Fibroblast of mammary gland (primary cell): Measurements from ENCODE around the gene ETS1.
A peak's percentile ranks its signal among the peaks of the same experiment; 100 is the strongest.

Experiments used
- DNase-seq: peaks from one replicate; pipeline ENCODE4 v3.0.0-alpha.2; 2010; ENCODE audit warnings: low read depth
- H3K4me3 ChIP-seq: 2 replicates; pipeline ENCODE4 v1.5.1; 2011; ENCODE audit warnings: low read depth, mild to moderate bottlenecking, low read length, moderate library complexity; ENCODE audit not compliant: control insufficient read depth
- CTCF ChIP-seq: conservative IDR thresholded peaks from 2 replicates; pipeline ENCODE4 v1.5.1; 2011; ENCODE audit warnings: low read depth, low read length, inconsistent platforms; ENCODE audit not compliant: control insufficient read depth, insufficient read depth

Gene ETS1

GRCh38 chr11:128527046-128527445, 60.3 kb downstream of the ETS1 start:
- H3K4me3 ChIP-seq = no peak overlapping the region
- no peak for TF ChIP-seq CTCF
- no peak for DNase-seq

DNA sequence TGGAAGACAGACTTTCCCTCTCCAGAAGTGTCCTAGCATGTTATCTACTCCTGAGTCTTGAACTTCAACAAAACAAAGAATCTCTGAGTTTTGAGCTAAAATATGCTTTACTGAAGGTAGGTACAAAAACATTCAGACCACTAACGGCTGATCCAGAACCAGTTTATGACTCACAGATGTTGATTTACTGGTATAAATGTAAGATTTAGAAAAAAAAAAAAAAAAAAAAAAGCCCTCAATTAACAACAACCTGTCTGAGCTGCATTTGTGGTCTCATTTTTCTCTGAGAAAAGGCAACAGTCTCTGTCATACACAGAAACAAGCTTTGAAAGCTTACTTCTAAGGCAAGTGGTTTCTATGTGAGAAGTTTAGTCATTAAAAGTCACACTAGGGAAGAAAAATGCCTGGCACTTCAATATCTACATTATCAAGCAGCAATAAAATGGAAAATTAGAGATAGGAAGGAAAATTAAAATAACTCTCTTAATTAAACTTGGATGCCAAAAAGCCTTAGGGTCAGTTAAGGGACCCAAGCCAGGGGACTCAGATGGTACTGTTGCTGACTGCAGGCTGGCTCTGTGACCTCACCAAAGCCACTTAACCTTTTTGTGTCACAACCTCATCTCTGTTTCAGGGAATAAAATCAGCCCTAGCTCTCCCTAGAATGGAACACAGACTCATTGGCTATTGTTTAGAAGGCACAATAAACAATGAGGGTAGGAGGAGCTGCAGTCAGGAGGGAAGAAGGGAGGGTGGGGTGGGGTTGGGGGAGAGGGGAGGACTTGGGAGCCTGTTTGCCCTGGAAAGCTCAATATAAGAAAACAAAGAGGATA, 61.7 kb downstream of the ETS1 start:
- TF ChIP-seq CTCF = no peak
- H3K4me3 ChIP-seq = no peak overlapping the region
- peak; percentile 85 for DNase-seq

- DNase-seq = peak; percentile 79
- no peak overlapping the region for H3K4me3 ChIP-seq
- no peak for TF ChIP-seq CTCF
These were observed 63.2 kb downstream of the ETS1 start for GRCh38 chr11:128524172-128524571.

GRCh38 chr11:128523641-128524040, 63.7 kb downstream of the ETS1 start:
- DNase-seq = peak; percentile 96
- no peak overlapping the region for H3K4me3 ChIP-seq
- no peak for TF ChIP-seq CTCF

GRCh38 chr11:128522943-128523518, 64.3 kb downstream of the ETS1 start:
- peak overlapping the region; percentile 35 for H3K4me3 ChIP-seq
- TF ChIP-seq CTCF = no peak
- no peak for DNase-seq

GRCh38 chr11:128522055-128522942, 65.1 kb downstream of the ETS1 start:
- TF ChIP-seq CTCF = no peak
- peak; percentile 99 for DNase-seq
- peak overlapping the region; percentile 92 for H3K4me3 ChIP-seq
